ENCODE data around the gene STK40. TPM values are rescaled to one million over a fixed set of nuclear protein-coding genes. Genes with fewer than 3 reads are reported as not detected.

Gene STK40
- 10.5 and 14.2 TPM in 2 replicates for total RNA-seq
- 15.1 and 15.4 TPM in 2 replicates for polyA plus RNA-seq
- 15.0 and 16.4 TPM in 2 replicates for polyA plus RNA-seq (2012)
- 22.0 and 28.6 TPM in 2 replicates for polyA minus RNA-seq (ENCODE audit: low replicate concordance)

GRCh38 chr1:36385410-36386264, at the start of gene STK40:
Gene STK40 (minus strand): TSS chr1:36385924. CDS start chr1:36361332, 24,592 bp downstream.
- Histone ChIP-seq H4K20me1 (ENCODE audit: control insufficient read depth, extremely low read depth, insufficient read depth, low read length) (no peaks in the 10 kb centered on the region), H3K9me3 (ENCODE audit: control insufficient read depth, insufficient read depth, low read depth, low read length) (no peaks in the 10 kb centered on the region), H3K4me2 (ENCODE audit: extremely low read depth, insufficient read depth, low read length) (peak within 1 kb of the TSS; percentile 99), H3K4me1 (ENCODE audit: control insufficient read depth, extremely low read depth, insufficient read depth, low read length) (peaks cover 15% of the 10 kb centered on the region), H3K36me3 (ENCODE audit: control insufficient read depth, insufficient read depth, low read length) (no peaks in the 10 kb centered on the region), H3K79me2 (ENCODE audit: control insufficient read depth, insufficient read depth, low read length) (peaks cover 45% of the 10 kb centered on the region), H3K27ac (ENCODE audit: insufficient read depth, low read length) (peak within 1 kb of the TSS; percentile 99), H3K27me3 (ENCODE audit: control insufficient read depth, insufficient read depth, low read length) (no peaks in the 10 kb centered on the region), H3K4me3 (replicated peaks in 1 of 4; ENCODE audit: control extremely low read depth in 1 of 4, insufficient read depth in 1 of 4, low read depth in 3 of 4, low read length in 4 of 4) (peak within 1 kb of the TSS; percentile 94 to 98 (median 95)), H2AFZ (ENCODE audit: low read length) (no peak within 1 kb of the TSS), H3K9ac (ENCODE audit: insufficient read depth, low read length) (peak within 1 kb of the TSS; percentile 95)
- DNase-seq (ENCODE audit: low read depth in 2 of 2), result peak; percentile 99 to 100
- TF ChIP-seq CTCF (conservative IDR thresholded peaks at IDR 0.05 in 1 of 2, IDR thresholded peaks at IDR 0.05 in 1 of 2; ENCODE audit: low read depth in 1 of 2, low read length in 2 of 2), result no peak
- TF ChIP-seq EZH2 (IDR thresholded peaks at IDR 0.05; ENCODE audit: low read length, missing control alignments), result no peak

DNA sequence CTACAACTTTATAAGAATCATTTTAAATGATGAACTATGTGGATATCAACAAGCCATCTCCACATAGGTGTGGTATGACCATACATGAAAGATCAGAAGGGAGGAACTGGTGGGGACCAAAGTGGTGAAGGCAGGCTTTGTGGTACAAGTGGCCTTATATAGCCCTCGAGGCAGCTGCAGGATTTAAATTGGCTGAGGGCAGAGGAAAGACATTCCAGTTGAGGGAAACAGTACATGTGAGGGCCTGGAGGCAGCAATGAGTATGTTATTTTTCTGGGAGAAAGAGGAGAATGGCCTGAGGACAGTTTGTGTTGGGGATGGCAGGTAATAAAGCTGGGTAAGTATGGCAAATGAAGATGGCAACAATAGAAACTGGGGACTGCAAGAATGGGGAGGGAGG, 47.4 kb upstream of the STK40 start:
- Histone ChIP-seq H3K27me3 (ENCODE audit: control insufficient read depth, insufficient read depth, low read length) (no peaks in the 10 kb centered on the region), H3K79me2 (ENCODE audit: control insufficient read depth, insufficient read depth, low read length) (no peaks in the 10 kb centered on the region), H3K4me3 (replicated peaks in 1 of 4; ENCODE audit: control extremely low read depth in 1 of 4, insufficient read depth in 1 of 4, low read depth in 3 of 4, low read length in 4 of 4) (no peak overlapping the region), H4K20me1 (ENCODE audit: control insufficient read depth, extremely low read depth, insufficient read depth, low read length) (no peaks in the 10 kb centered on the region), H3K9ac (ENCODE audit: insufficient read depth, low read length) (no peak overlapping the region), H3K4me1 (ENCODE audit: control insufficient read depth, extremely low read depth, insufficient read depth, low read length) (no peaks in the 10 kb centered on the region), H3K27ac (ENCODE audit: insufficient read depth, low read length) (no peak overlapping the region), H3K36me3 (ENCODE audit: control insufficient read depth, insufficient read depth, low read length) (no peaks in the 10 kb centered on the region), H2AFZ (ENCODE audit: low read length) (no peak overlapping the region), H3K4me2 (ENCODE audit: extremely low read depth, insufficient read depth, low read length) (no peak overlapping the region), H3K9me3 (ENCODE audit: control insufficient read depth, insufficient read depth, low read depth, low read length) (no peaks in the 10 kb centered on the region)
- TF ChIP-seq EZH2 (IDR thresholded peaks at IDR 0.05; ENCODE audit: low read length, missing control alignments) (no peak), CTCF (conservative IDR thresholded peaks at IDR 0.05 in 1 of 2, IDR thresholded peaks at IDR 0.05 in 1 of 2; ENCODE audit: low read depth in 1 of 2, low read length in 2 of 2) (no peak)
- no peak for DNase-seq (ENCODE audit: low read depth in 2 of 2)

- Histone ChIP-seq H4K20me1 (ENCODE audit: control insufficient read depth, extremely low read depth, insufficient read depth, low read length) (no peaks in the 10 kb centered on the region), H3K79me2 (ENCODE audit: control insufficient read depth, insufficient read depth, low read length) (no peaks in the 10 kb centered on the region), H3K9me3 (ENCODE audit: control insufficient read depth, insufficient read depth, low read depth, low read length) (no peaks in the 10 kb centered on the region), H2AFZ (ENCODE audit: low read length) (no peak overlapping the region), H3K4me3 (replicated peaks in 1 of 4; ENCODE audit: control extremely low read depth in 1 of 4, insufficient read depth in 1 of 4, low read depth in 3 of 4, low read length in 4 of 4) (no peak overlapping the region), H3K4me1 (ENCODE audit: control insufficient read depth, extremely low read depth, insufficient read depth, low read length) (no peaks in the 10 kb centered on the region), H3K27ac (ENCODE audit: insufficient read depth, low read length) (no peak overlapping the region), H3K9ac (ENCODE audit: insufficient read depth, low read length) (no peak overlapping the region), H3K27me3 (ENCODE audit: control insufficient read depth, insufficient read depth, low read length) (no peaks in the 10 kb centered on the region), H3K36me3 (ENCODE audit: control insufficient read depth, insufficient read depth, low read length) (no peaks in the 10 kb centered on the region), H3K4me2 (ENCODE audit: extremely low read depth, insufficient read depth, low read length) (no peak overlapping the region)
- no peak for DNase-seq (ENCODE audit: low read depth in 2 of 2)
- TF ChIP-seq EZH2 (IDR thresholded peaks at IDR 0.05; ENCODE audit: low read length, missing control alignments), result no peak
- no peak for TF ChIP-seq CTCF (conservative IDR thresholded peaks at IDR 0.05 in 1 of 2, IDR thresholded peaks at IDR 0.05 in 1 of 2; ENCODE audit: low read depth in 1 of 2, low read length in 2 of 2)
Measured at GRCh38 chr1:36432616-36433015, 46.9 kb upstream of the STK40 start.
